ENCODE measurements around the gene MSRB2.
"Not testable (repeated sequence)": the region's sequence is repeated elsewhere in the genome, so short reads cannot be mapped to it uniquely, and the experiment has no call there.

The MSRB2 gene

DNA sequence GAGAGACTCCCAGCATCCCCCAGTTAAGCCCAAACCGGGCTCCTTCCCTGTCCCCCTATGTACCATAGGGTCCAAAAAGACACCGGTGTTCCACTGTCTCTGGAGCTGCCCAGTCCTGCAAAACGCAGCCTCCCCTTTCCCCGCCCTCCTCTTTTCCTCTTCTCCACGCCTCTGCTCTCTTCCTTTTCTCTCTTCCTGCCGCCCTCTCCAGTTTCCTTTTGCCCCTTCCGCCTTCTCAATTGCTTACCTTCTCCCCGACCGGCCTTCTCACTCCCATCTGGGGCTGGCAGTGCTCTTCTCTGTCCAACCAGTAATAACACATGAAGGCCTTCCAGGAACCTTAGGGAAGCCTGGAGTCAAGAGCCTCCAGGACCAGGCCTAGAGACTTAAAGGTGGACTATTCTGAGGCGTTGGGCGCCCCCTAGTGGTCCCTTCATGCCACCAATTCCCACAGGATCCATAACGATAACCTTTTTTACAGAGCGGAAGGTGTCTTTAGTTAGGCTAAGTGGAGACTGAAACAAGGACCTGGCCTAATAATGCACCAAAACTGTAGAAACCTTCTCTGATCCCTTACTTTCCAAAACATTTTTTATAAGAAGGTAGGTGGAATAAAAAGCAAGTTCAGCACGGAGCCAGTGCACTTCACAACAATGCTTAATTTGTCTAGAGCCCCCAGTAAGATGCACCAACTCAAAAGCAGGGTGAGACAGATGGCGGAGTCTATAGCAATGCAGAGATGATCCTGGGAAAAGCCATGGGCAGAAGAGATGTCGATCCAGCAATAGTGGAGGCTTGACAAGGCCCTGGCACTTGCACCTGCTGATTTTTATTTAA is 27.2 kb upstream of the MSRB2 start:
- TF ChIP-seq, protein P1, sequence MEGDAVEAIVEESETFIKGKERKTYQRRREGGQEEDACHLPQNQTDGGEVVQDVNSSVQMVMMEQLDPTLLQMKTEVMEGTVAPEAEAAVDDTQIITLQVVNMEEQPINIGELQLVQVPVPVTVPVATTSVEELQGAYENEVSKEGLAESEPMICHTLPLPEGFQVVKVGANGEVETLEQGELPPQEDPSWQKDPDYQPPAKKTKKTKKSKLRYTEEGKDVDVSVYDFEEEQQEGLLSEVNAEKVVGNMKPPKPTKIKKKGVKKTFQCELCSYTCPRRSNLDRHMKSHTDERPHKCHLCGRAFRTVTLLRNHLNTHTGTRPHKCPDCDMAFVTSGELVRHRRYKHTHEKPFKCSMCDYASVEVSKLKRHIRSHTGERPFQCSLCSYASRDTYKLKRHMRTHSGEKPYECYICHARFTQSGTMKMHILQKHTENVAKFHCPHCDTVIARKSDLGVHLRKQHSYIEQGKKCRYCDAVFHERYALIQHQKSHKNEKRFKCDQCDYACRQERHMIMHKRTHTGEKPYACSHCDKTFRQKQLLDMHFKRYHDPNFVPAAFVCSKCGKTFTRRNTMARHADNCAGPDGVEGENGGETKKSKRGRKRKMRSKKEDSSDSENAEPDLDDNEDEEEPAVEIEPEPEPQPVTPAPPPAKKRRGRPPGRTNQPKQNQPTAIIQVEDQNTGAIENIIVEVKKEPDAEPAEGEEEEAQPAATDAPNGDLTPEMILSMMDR (IDR thresholded peaks at IDR 0.05; ENCODE audit: low read depth, low read length): peak; percentile 51
- no peak for TF ChIP-seq POLR2A (IDR thresholded peaks at IDR 0.05; ENCODE audit: extremely low read depth, insufficient read length)
- no peak overlapping the region for H3K4me3 ChIP-seq (ENCODE audit: low read depth, low read length)
- peak; percentile 65 for DNase-seq (ENCODE audit: low read depth)

DNA sequence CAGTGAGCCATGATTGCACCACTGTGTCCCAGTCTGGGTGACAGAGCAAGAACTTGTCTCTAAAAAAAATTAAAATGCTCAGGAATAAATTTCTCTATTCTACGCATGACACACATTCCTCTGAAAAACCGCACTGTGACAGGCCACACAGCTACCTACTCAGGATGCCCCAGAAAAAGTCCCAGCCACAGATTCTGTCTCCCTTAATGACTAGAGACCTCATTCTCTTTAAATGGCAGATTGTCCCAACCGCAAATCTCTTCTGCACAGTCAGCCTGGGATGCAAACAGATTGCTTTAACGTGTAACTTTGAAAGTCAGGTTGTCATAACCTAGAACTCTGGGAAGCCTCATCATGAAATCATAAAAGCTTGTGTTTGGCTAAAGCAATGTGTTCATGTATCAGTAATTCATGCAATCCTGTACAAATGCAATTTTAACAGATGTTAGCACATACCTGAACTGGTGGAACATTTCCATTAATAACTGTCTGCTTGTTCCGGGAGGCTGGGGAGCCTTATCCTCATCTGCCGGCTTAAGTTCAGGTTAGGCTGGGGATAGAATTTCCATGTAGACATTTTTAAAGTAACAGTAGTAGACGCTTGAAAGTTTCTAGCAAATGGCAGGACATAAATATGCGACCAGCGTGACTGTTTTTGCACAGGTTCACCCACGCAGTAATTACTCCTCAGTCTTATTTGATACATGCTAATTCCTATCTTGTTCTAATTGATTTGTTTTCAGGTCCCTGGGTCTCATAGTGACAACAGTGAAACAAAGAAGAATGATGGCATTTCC is 26.2 kb upstream of the MSRB2 start:
- no peak for TF ChIP-seq POLR2A (IDR thresholded peaks at IDR 0.05; ENCODE audit: extremely low read depth, insufficient read length)
- no peak for TF ChIP-seq MYC (IDR thresholded peaks at IDR 0.05; ENCODE audit: low read depth, low read length)
- TF ChIP-seq, protein P1 (IDR thresholded peaks at IDR 0.05; ENCODE audit: low read depth, low read length): no peak
- DNase-seq (ENCODE audit: low read depth): no peak
- H3K4me3 ChIP-seq (ENCODE audit: low read depth, low read length): no peak overlapping the region

DNA sequence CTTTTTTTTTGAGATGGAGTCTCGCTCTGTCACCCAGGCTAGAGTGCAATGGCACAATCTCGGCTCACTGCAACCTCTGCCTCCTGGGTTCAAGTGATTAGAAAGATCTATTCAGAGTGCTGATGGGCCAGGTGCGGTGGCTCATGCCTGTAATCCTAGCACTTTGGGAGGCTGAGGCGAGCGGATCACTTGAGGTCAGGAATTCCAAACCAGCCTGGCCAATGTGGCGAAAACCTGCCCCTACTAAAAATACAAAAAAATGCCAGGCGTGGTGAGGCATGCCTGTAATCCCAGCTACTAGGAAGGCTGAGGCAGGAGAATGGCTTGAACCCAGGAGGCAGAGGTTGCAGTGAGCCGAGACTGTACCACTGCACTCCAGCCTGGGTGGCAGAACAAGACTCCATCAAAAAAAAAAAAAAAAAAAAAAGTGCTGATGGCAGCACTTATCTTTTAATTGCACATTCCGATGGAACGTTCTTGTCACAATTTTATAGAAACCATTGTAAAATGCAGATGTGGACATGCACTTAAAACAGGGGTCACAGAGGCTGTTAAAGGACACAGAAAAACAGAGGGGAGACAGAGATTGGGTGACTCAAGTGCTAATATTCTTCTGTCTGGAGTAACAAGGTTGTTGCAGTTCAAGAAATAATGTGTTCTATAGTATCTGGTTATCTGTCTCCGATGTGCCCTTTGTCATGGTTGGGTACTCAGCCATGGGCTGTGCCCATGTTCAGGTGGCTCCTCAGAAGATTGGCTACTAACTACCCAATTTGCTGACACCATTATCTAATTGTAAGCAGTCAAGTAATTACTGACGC is 25.1 kb upstream of the MSRB2 start:
- not testable (repeated sequence) for H3K4me3 ChIP-seq (ENCODE audit: low read depth, low read length); DNase-seq (ENCODE audit: low read depth)

DNA sequence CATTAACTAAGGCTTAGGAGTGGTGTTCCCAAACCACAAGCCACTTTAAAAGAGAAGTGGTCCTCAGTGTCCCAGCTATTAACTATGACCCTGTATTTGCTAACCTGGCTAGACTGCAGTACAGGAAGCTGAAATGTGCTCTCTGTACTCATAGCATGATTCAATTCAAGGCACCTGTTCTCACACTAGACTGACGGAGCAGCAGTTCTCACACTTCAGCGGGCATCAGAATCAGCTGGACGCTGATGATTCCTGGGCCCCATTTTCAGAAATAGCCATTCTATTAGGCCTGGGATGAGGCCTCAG is 24.5 kb upstream of the MSRB2 start:
- no peak overlapping the region for H3K4me3 ChIP-seq (ENCODE audit: low read depth, low read length)
- DNase-seq (ENCODE audit: low read depth): no peak
- TF ChIP-seq, protein P2, sequence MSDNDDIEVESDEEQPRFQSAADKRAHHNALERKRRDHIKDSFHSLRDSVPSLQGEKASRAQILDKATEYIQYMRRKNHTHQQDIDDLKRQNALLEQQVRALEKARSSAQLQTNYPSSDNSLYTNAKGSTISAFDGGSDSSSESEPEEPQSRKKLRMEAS (IDR thresholded peaks at IDR 0.05; ENCODE audit: low read depth, low read length): no peak

DNA sequence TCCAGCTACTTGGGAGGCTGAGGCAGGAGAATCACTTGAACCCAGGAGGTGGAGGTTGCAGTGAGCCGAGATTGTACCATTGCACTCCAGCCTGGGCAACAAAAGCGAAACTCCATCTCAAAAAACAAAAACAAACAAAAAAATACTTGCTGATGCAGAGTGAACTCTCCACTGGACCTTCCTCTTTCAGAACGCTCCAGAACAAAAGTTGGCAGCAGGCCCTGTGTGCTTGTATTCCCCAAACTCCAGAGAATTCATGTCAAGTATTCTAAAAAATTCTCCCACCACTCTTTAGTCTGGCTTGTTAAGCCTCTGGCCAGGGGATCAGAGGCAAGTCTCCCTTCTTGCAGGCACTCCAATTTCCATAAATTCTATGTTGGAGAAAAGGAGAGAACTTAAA is 22.8 kb upstream of the MSRB2 start:
- DNase-seq (ENCODE audit: low read depth); H3K4me3 ChIP-seq (ENCODE audit: low read depth, low read length): not testable (repeated sequence)

DNA sequence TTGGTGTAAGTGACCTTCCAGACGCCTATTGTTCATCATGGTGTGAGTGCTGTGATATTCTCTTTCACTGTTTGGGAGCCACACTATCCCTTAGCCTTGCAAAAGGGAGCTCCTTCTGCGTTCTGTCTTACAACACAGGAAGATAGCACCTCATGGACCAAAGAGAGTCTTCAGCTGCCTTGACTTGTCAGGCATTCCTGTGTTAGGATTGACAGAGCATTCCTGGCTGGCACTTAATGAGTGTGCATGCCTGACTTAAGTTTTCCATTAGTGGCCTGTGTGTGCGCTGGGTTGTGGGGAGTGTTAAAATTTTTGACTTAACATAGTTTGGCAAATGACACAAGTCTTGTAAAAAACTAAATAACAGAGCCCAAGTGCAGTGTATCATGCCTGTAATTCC is 21.9 kb upstream of the MSRB2 start:
- TF ChIP-seq MYC (IDR thresholded peaks at IDR 0.05; ENCODE audit: low read depth, low read length) (no peak), POLR2A (IDR thresholded peaks at IDR 0.05; ENCODE audit: extremely low read depth, insufficient read length) (no peak)
- TF ChIP-seq, protein P1 (IDR thresholded peaks at IDR 0.05; ENCODE audit: low read depth, low read length): no peak
- TF ChIP-seq, protein P2 (IDR thresholded peaks at IDR 0.05; ENCODE audit: low read depth, low read length): no peak

DNA sequence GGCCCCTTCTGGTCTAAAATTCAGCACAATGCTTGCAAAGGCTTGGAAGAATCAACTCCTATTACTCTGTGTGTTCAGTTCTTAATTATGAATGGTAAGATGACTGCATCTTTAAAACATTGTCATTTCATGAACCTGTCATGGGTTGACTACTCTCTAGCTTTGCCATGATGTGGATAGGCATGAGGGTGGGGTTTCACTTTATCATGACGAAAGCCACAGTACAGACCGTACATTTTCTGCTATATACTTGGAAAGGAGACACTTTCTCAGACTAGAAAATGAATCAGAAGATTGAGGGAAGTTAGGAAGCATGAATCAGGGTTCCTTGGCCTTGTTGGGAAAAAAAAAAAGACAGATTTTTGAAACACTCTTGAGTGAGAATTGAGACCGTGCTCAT is 19.7 kb upstream of the MSRB2 start:
- DNase-seq (ENCODE audit: low read depth): no peak
- TF ChIP-seq MYC (IDR thresholded peaks at IDR 0.05; ENCODE audit: low read depth, low read length) (no peak), POLR2A (IDR thresholded peaks at IDR 0.05; ENCODE audit: extremely low read depth, insufficient read length) (no peak)
- TF ChIP-seq, protein P2 (IDR thresholded peaks at IDR 0.05; ENCODE audit: low read depth, low read length): no peak
- TF ChIP-seq, protein P1 (IDR thresholded peaks at IDR 0.05; ENCODE audit: low read depth, low read length): no peak
- no peak overlapping the region for H3K4me3 ChIP-seq (ENCODE audit: low read depth, low read length)

More for the DNA sequence above, 21.9 kb upstream of the MSRB2 start:
- no peak for DNase-seq (ENCODE audit: low read depth)
- H3K4me3 ChIP-seq (ENCODE audit: low read depth, low read length): no peak overlapping the region
